Measurements from ENCODE around the gene RBMS1. TPM values are rescaled to one million over a fixed set of nuclear protein-coding genes. Genes with fewer than 3 reads are reported as not detected.
A peak's percentile ranks its signal among the peaks of the same experiment; 100 is the strongest.

The RBMS1 gene
- total RNA-seq, 4 donors from 2014 or later: 68.1 to 83.4 (median 72.5) TPM

- H3K4me1 ChIP-seq: peaks cover 0 to 82% (median 57%) of the 10 kb centered on the region in 4 donors
- H3K27ac ChIP-seq: peak overlapping the region in 3 of 4 donors; percentile 13 to 81 (median 72)
- DNase-seq (ENCODE audit: low spot score in 2 of 2): no peak
- no peak overlapping the region for H3K4me3 ChIP-seq
- no peaks in the 10 kb centered on the region for H3K27me3 ChIP-seq
- WGBS, 2 donors: 41% methylated on average over 5 of the region's 5 CpGs
- H3K36me3 ChIP-seq: no peaks in the 10 kb centered on the region
- no peaks in the 10 kb centered on the region for H3K9me3 ChIP-seq
- TF ChIP-seq EP300 (IDR thresholded peaks at IDR 0.05) (peak in 1 of 2 donors; percentile 65), POLR2A (IDR thresholded peaks at IDR 0.05) (no peak)
Observed at GRCh38 chr2:160381425-160381951, 112.1 kb downstream of the RBMS1 start.

- no peaks in the 10 kb centered on the region for H3K27me3 ChIP-seq
- DNase-seq (ENCODE audit: low spot score in 2 of 2): no peak
- H3K9me3 ChIP-seq: no peaks in the 10 kb centered on the region
- peak overlapping the region in 3 of 4 donors; percentile 36 to 81 (median 72) for H3K27ac ChIP-seq
- WGBS, 2 donors: 17 to 26% methylated on average over 5 of the region's 5 CpGs
- H3K4me1 ChIP-seq: peaks cover 0 to 82% (median 64%) of the 10 kb centered on the region in 4 donors
- no peak overlapping the region for H3K4me3 ChIP-seq
- H3K36me3 ChIP-seq: no peaks in the 10 kb centered on the region
- TF ChIP-seq CTCF (IDR thresholded peaks at IDR 0.05): no peak
Observed at GRCh38 chr2:160380611-160381010, 113.0 kb downstream of the RBMS1 start.

- Histone ChIP-seq H3K4me1 (peaks cover 2 to 83% (median 70%) of the 10 kb centered on the region in 4 donors), H3K4me3 (no peak overlapping the region), H3K9me3 (no peaks in the 10 kb centered on the region), H3K27me3 (no peaks in the 10 kb centered on the region), H3K36me3 (no peaks in the 10 kb centered on the region), H3K27ac (peak overlapping the region in 3 of 4 donors; percentile 36 to 81 (median 72))
- no peak for DNase-seq (ENCODE audit: low spot score in 2 of 2)
- TF ChIP-seq POLR2A (IDR thresholded peaks at IDR 0.05) (no peak), CTCF (IDR thresholded peaks at IDR 0.05) (no peak), EP300 (IDR thresholded peaks at IDR 0.05) (no peak)
- WGBS, 2 donors: 73 to 74% methylated on average over 7 of the region's 7 CpGs
Observed at GRCh38 chr2:160380000-160380570, 113.5 kb downstream of the RBMS1 start.

GRCh38 chr2:160379399-160379798 lies 114.2 kb downstream of the RBMS1 start:
- peak in 1 of 2 donors; percentile 42 for DNase-seq (ENCODE audit: low spot score in 2 of 2)
- Histone ChIP-seq H3K4me1 (peaks cover 5 to 90% (median 75%) of the 10 kb centered on the region in 4 donors), H3K4me3 (no peak overlapping the region), H3K27ac (peak overlapping the region in 3 of 4 donors; percentile 31 to 81 (median 72)), H3K27me3 (no peaks in the 10 kb centered on the region), H3K9me3 (no peaks in the 10 kb centered on the region), H3K36me3 (no peaks in the 10 kb centered on the region)
- WGBS, 2 donors: 23 to 27% methylated on average over 3 of the region's 3 CpGs
- TF ChIP-seq EP300 (IDR thresholded peaks at IDR 0.05): peak; percentile 80 to 89
- TF ChIP-seq POLR2A (IDR thresholded peaks at IDR 0.05): no peak

- no peak for DNase-seq (ENCODE audit: low spot score in 2 of 2)
Observed at GRCh38 chr2:160377204-160377995, 116.2 kb downstream of the RBMS1 start.

More at GRCh38 chr2:160377204-160377995, 116.2 kb downstream of the RBMS1 start:
- 57 to 58% methylated on average over 6 of the region's 6 CpGs for WGBS, 2 donors
- Histone ChIP-seq H3K27me3 (no peaks in the 10 kb centered on the region), H3K4me3 (no peak overlapping the region), H3K9me3 (no peaks in the 10 kb centered on the region), H3K4me1 (peaks cover 5 to 100% (median 91%) of the 10 kb centered on the region in 4 donors), H3K36me3 (no peaks in the 10 kb centered on the region), H3K27ac (peak overlapping the region in 2 of 4 donors; percentile 60 to 68)
- TF ChIP-seq EP300 (IDR thresholded peaks at IDR 0.05): no peak
- no peak for TF ChIP-seq POLR2A (IDR thresholded peaks at IDR 0.05)
- no peak for TF ChIP-seq CTCF (IDR thresholded peaks at IDR 0.05)

All from tibial nerve (tissue), 4 donors.